Right lobe of liver (tissue), 6 donors: ENCODE results near the gene MYO1H. TPM values are rescaled to one million over a fixed set of nuclear protein-coding genes. Genes with fewer than 3 reads are reported as not detected.

Experiments used
- ATAC-seq, 4 donors: fragments of 200-7000 bp; cut with Tn5 transposase; one replicate each; pipeline ENCODE4 v1.9.1; 2020; ENCODE audit warnings: mild to moderate bottlenecking in 4 of 4, moderate library complexity in 4 of 4
- DNase-seq, 3 donors: peaks; one replicate each; pipeline ENCODE4 v3.0.0-alpha.2; 2020
- H3K27ac ChIP-seq, 3 donors: fragments of 200-600 bp; one replicate each; pipeline ENCODE4 v1.8.0; 2022
- H3K27me3 ChIP-seq, 2 donors: fragments of 200-600 bp; one replicate each; pipeline ENCODE4 v1.8.0; 2022
- H3K36me3 ChIP-seq, 4 donors: fragments of 200-600 bp; sonication (generic) in 1 of 4; one replicate each; pipeline versions ENCODE4 v1.5.1 to v1.8.0; 2017 to 2022; ENCODE audit warnings: control low read depth in 1 of 4
- H3K4me1 ChIP-seq, 4 donors: fragments of 200-600 bp; sonication (generic) in 1 of 4; one replicate each; pipeline versions ENCODE4 v1.5.1 to v1.8.0; 2017 to 2022; ENCODE audit warnings: control low read depth in 1 of 4
- H3K4me3 ChIP-seq, 3 donors: fragments of 200-600 bp; one replicate each; pipeline ENCODE4 v1.8.0; 2022
- H3K9me3 ChIP-seq, 4 donors: fragments of 200-600 bp; sonication (generic) in 1 of 4; one replicate each; pipeline versions ENCODE4 v1.5.1 to v1.8.0; 2017 to 2022; ENCODE audit warnings: control low read depth in 1 of 4
- POLR2A ChIP-seq: fragments of 450-650 bp; IDR thresholded peaks from one replicate; pipeline ENCODE4 v1.6.1; 2017; ENCODE audit warnings: antibody characterized with exemption, mild to moderate bottlenecking
- WGBS: methylation state at CpG from one replicate; pipeline ENCODE4 v1.1.6; 2018; ENCODE audit warnings: low coverage, low lambda C conversion rate; ENCODE audit not compliant: insufficient coverage; ENCODE audit errors: missing lambda C conversion rate; 5-methylcytosine and 5-hydroxymethylcytosine counted together
- intact Hi-C, 2 donors: fragments of 100-400 bp; cut with DNase I; formaldehyde crosslinking; loops; one replicate each; pipeline versions ENCODE4 v1.11.2 to v1.14.1; 2022
- total RNA-seq, 6 experiments: library from RNA; depleted of rRNA in 2 of 6; stranded (reverse); fragments of >200 nt in 2 of 6; fragmentation: NEBNext Ultra II Directional in 3 of 6; extraction: Animal tissue kit (Norgen Biotek cat#: 25700) in 3 of 6; gene quantifications; one replicate each; pipeline versions ENCODE4 v1.1.0 to v1.2.4, GENCODE V29; 2016 to 2023
- TF ChIP-seq, protein P1 (sequence below), 4 donors: fragments of 200-600 bp in 3 of 4; fragments of 450-650 bp in 1 of 4; IDR thresholded peaks; one replicate each; pipeline versions ENCODE4 v1.5.1 to v1.8.0; 2016 to 2022; ENCODE audit warnings: antibody characterized with exemption in 4 of 4, mild to moderate bottlenecking in 2 of 4
- donor health status: DM: no; HTN: yes; CAD: no.
- donor health status: DM: no; HTN: no; CAD: no.
- donor health status: DM: no; HTN: no; CAD: no.
- donor health status: DM: no; HTN: yes; CAD: no.
- donor health status: DM: no; HTN: yes; CAD: no.

Gene MYO1H
- total RNA-seq, 6 experiments from 2014 or later = not detected

DNA sequence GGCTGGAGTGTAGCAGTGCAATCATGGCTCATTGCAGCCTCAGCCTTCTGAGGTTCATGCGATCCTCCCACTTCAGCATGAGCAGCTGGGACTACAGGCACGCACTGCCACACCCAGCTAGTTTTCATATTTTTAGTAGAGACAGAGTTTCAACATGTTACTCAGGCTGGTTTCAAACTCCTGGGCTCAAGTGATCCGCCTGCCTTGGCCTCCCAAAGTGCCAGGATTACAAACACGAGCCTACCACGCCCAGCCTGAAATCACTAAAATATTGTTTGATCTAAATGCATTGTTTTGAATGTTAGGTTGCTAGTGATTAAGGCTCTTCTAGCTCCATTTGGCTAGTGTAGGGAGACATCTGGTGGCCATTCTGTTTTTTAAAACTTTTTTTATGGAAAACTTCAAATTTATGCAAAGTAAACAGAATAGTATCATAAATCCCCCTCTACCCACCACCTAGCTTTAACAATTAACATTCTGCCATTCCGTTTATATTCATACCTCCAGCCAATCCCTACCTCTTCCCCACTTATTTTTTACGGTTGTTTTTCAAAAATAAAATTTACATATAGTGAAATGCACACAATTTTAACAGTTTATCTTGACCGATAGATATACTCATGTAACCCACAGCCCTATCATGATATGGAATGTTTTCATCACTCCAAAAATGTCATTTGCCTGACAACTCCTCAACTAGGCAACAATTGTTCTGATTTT is 37.8 kb downstream of the MYO1H start:
- ATAC-seq (peak; percentile 67 to 76 (median 70)), DNase-seq (no peak)
- Histone ChIP-seq H3K27ac (no peak overlapping the region), H3K4me1 (no peaks in the 10 kb centered on the region), H3K9me3 (no peaks in the 10 kb centered on the region), H3K27me3 (no peaks in the 10 kb centered on the region), H3K4me3 (no peak overlapping the region), H3K36me3 (no peaks in the 10 kb centered on the region)
- 19% methylated on average over 8 of the region's 8 CpGs for WGBS
- intact Hi-C loops = loop anchor here (5.0 kb wide), 2 partner anchors 118 to 128 kb away; no protein-coding TSS in a partner anchor
- TF ChIP-seq POLR2A = no peak
- TF ChIP-seq, protein P1, sequence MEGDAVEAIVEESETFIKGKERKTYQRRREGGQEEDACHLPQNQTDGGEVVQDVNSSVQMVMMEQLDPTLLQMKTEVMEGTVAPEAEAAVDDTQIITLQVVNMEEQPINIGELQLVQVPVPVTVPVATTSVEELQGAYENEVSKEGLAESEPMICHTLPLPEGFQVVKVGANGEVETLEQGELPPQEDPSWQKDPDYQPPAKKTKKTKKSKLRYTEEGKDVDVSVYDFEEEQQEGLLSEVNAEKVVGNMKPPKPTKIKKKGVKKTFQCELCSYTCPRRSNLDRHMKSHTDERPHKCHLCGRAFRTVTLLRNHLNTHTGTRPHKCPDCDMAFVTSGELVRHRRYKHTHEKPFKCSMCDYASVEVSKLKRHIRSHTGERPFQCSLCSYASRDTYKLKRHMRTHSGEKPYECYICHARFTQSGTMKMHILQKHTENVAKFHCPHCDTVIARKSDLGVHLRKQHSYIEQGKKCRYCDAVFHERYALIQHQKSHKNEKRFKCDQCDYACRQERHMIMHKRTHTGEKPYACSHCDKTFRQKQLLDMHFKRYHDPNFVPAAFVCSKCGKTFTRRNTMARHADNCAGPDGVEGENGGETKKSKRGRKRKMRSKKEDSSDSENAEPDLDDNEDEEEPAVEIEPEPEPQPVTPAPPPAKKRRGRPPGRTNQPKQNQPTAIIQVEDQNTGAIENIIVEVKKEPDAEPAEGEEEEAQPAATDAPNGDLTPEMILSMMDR (IDR thresholded peaks at IDR 0.05) = peak; percentile 40 to 62 (median 55)

DNA sequence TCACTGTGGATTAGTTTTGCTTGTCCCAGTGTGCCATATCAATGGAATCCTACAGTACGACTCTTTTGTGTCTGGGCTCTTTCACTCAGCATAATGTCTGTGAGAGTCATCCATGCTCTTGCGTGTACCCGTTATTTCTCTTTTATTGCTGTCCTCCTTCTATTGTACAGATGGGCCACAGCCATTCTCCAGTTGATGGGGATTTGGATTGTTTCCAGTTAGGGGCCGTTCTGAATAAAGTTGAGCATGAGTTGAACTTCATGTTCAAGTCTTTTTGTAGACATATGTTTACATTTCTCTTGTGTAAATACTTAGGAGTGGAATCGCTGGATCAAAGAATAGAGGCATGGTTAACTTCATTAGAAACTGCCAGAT is 38.3 kb downstream of the MYO1H start:
- TF ChIP-seq, protein P1 (IDR thresholded peaks at IDR 0.05) = no peak
- no peak for TF ChIP-seq POLR2A
- H3K9me3 ChIP-seq = no peaks in the 10 kb centered on the region
- intact Hi-C loops = loop anchor here (5.0 kb wide), 2 partner anchors 119 to 129 kb away; no protein-coding TSS in a partner anchor
- no peak overlapping the region for H3K27ac ChIP-seq
- ATAC-seq = no peak
- H3K4me3 ChIP-seq = no peak overlapping the region
- H3K27me3 ChIP-seq = no peaks in the 10 kb centered on the region
- WGBS = 21% methylated on average over 5 of the region's 5 CpGs
- no peak for DNase-seq
- no peaks in the 10 kb centered on the region for H3K36me3 ChIP-seq
- no peaks in the 10 kb centered on the region for H3K4me1 ChIP-seq

- DNase-seq = no peak
- H3K4me1 ChIP-seq = no peaks in the 10 kb centered on the region
- TF ChIP-seq, protein P1 (IDR thresholded peaks at IDR 0.05) = peak; percentile 40 to 68 (median 61)
- TF ChIP-seq POLR2A = no peak
- peak; percentile 56 to 73 (median 67) for ATAC-seq
- H3K4me3 ChIP-seq = no peak overlapping the region
- H3K9me3 ChIP-seq = no peaks in the 10 kb centered on the region
- no peak overlapping the region for H3K27ac ChIP-seq
- WGBS = 38% methylated on average over 5 of the region's 9 CpGs
- H3K36me3 ChIP-seq = no peaks in the 10 kb centered on the region
- H3K27me3 ChIP-seq = no peaks in the 10 kb centered on the region
- intact Hi-C loops = loop anchor here (5.0 kb wide), 2 partner anchors 120 to 130 kb away; no protein-coding TSS in a partner anchor
Measured at GRCh38 chr12:109387425-109388166, 39.9 kb downstream of the MYO1H start.

- H3K27me3 ChIP-seq = no peaks in the 10 kb centered on the region
- WGBS = 71% methylated on average over 3 of the region's 3 CpGs
- H3K36me3 ChIP-seq = no peaks in the 10 kb centered on the region
- intact Hi-C loops = loop anchor here (5.0 kb wide), 2 partner anchors 121 to 131 kb away; no protein-coding TSS in a partner anchor
- DNase-seq (no peak), ATAC-seq (no peak)
- H3K9me3 ChIP-seq = no peaks in the 10 kb centered on the region
- no peaks in the 10 kb centered on the region for H3K4me1 ChIP-seq
- TF ChIP-seq POLR2A = no peak
- TF ChIP-seq, protein P1 (IDR thresholded peaks at IDR 0.05) = no peak
- no peak overlapping the region for H3K4me3 ChIP-seq
- H3K27ac ChIP-seq = no peak overlapping the region
Measured at GRCh38 chr12:109388167-109388563, 40.5 kb downstream of the MYO1H start.
